A172 (cell line): ENCODE measurements around the gene POLR1G. TPM values are rescaled to one million over a fixed set of nuclear protein-coding genes. Genes with fewer than 3 reads are reported as not detected.
"Not testable (repeated sequence)": the region's sequence is repeated elsewhere in the genome, so short reads cannot be mapped to it uniquely, and the experiment has no call there.

ENCODE experiments used
- DNase-seq: peaks from one replicate; pipeline ENCODE4 v3.0.0-alpha.2; 2015; ENCODE audit warnings: low spot score
- total RNA-seq: library from RNA; depleted of rRNA; stranded (reverse); fragments of >200 nt; shearing (Covaris generic); gene quantifications from 2 replicates; pipeline ENCODE4 v1.2.3, GENCODE V29; 2014

Gene POLR1G
- total RNA-seq, 1 experiment from 2014 or later: 15.2 TPM

GRCh38 chr19:45395821-45396617 is 10.4 kb upstream of the POLR1G start:
- DNase-seq: no peak

- no peak for DNase-seq
These were observed 6.3 kb upstream of the POLR1G start for GRCh38 chr19:45400192-45400591.

- DNase-seq: no peak
These were observed 4.6 kb upstream of the POLR1G start for GRCh38 chr19:45401815-45402214.

- peak; percentile 50 for DNase-seq
These were observed 4.0 kb upstream of the POLR1G start for GRCh38 chr19:45402298-45403061.

GRCh38 chr19:45403272-45403671 is 3.2 kb upstream of the POLR1G start:
- no peak for DNase-seq

GRCh38 chr19:45403781-45404556 is 2.5 kb upstream of the POLR1G start:
- DNase-seq: peak; percentile 52

- peak; percentile 82 for DNase-seq
These were observed 1.6 kb upstream of the POLR1G start, which contains the start of gene PPP1R13L for GRCh38 chr19:45404557-45405434. Gene PPP1R13L (minus strand): TSS chr19:45405069. CDS start chr19:45398318, 6,751 bp downstream.

- peak; percentile 78 for DNase-seq
These were observed 814 bp upstream of the POLR1G start for GRCh38 chr19:45405435-45406225.

GRCh38 chr19:45407091-45407375 is 589 bp downstream of the POLR1G start:
- DNase-seq: no peak

GRCh38 chr19:45407585-45407984 is 1.1 kb downstream of the POLR1G start:
- not testable (repeated sequence) for DNase-seq

GRCh38 chr19:45408121-45408520 is 1.7 kb downstream of the POLR1G start:
- DNase-seq: no peak

GRCh38 chr19:45408830-45409556 is 2.5 kb downstream of the POLR1G start:
- DNase-seq: no peak

- no peak for DNase-seq
These were observed 3.1 kb downstream of the POLR1G start for GRCh38 chr19:45409557-45409920.

- DNase-seq: not testable (repeated sequence)
These were observed 3.9 kb downstream of the POLR1G start for GRCh38 chr19:45410330-45410729.

GRCh38 chr19:45413497-45413896 is 7.1 kb downstream of the POLR1G start:
- no peak for DNase-seq

- no peak for DNase-seq
These were observed 8.0 kb downstream of the POLR1G start for GRCh38 chr19:45414468-45414867.

GRCh38 chr19:45417151-45417550 is 10.7 kb downstream of the POLR1G start:
- DNase-seq: no peak

- DNase-seq: no peak
These were observed 12.4 kb downstream of the POLR1G start for GRCh38 chr19:45418802-45419201.

- no peak for DNase-seq
These were observed 13.0 kb downstream of the POLR1G start for GRCh38 chr19:45419396-45419795.

GRCh38 chr19:45419895-45420294 is 13.5 kb downstream of the POLR1G start:
- DNase-seq: no peak
